H9 (cell line): Measurements from ENCODE around the gene SLC45A1. TPM values are rescaled to one million over a fixed set of nuclear protein-coding genes. Genes with fewer than 3 reads are reported as not detected.

Source experiments
- DNase-seq: peaks from one replicate; pipeline ENCODE4 v3.0.0-alpha.2; 2017
- H2AFZ ChIP-seq: one replicate; pipeline ENCODE4 v1.6.1; 2013; ENCODE audit warnings: mild to moderate bottlenecking, low read length, control low read depth, moderate library complexity
- H2AK5ac ChIP-seq: 2 replicates; pipeline ENCODE4 v1.6.1; 2013; ENCODE audit warnings: low read length, control low read depth, mixed read lengths; ENCODE audit not compliant: insufficient read length
- H2BK120ac ChIP-seq: one replicate; pipeline ENCODE4 v1.6.1; 2013; ENCODE audit warnings: low read depth, mild to moderate bottlenecking, low read length, control low read depth, inconsistent platforms; ENCODE audit not compliant: poor library complexity, severe bottlenecking
- H2BK12ac ChIP-seq: 2 replicates; pipeline ENCODE4 v1.6.1; 2013; ENCODE audit warnings: low read length, control low read depth, mixed read lengths, low read depth; ENCODE audit not compliant: insufficient read length
- H2BK15ac ChIP-seq: 2 replicates; pipeline ENCODE4 v1.6.1; 2013; ENCODE audit warnings: low read depth, low read length, control low read depth
- H2BK20ac ChIP-seq: one replicate; pipeline ENCODE4 v1.6.1; 2013; ENCODE audit warnings: low read depth, mild to moderate bottlenecking, low read length, control low read depth, inconsistent platforms; ENCODE audit not compliant: poor library complexity, severe bottlenecking
- H2BK5ac ChIP-seq: 2 replicates; pipeline ENCODE4 v1.6.1; 2013; ENCODE audit warnings: low read length, control low read depth, mixed read lengths; ENCODE audit not compliant: insufficient read length
- H3K14ac ChIP-seq: 2 replicates; pipeline ENCODE4 v1.6.1; 2013; ENCODE audit warnings: low read length, control low read depth; ENCODE audit not compliant: insufficient read depth
- H3K18ac ChIP-seq: 2 replicates; pipeline ENCODE4 v1.6.1; 2013; ENCODE audit warnings: low read depth, mild to moderate bottlenecking, mixed read lengths, low read length, control low read depth; ENCODE audit not compliant: insufficient read length
- H3K23ac ChIP-seq: 2 replicates; pipeline ENCODE4 v1.6.1; 2013; ENCODE audit warnings: low read length, control low read depth, mixed read lengths, low read depth; ENCODE audit not compliant: insufficient read length
- H3K23me2 ChIP-seq: 2 replicates; pipeline ENCODE4 v1.6.1; 2013; ENCODE audit warnings: low read depth, mild to moderate bottlenecking, mixed read lengths, low read length, control low read depth; ENCODE audit not compliant: insufficient read length, poor library complexity, severe bottlenecking
- H3K27ac ChIP-seq: 2 replicates; pipeline ENCODE4 v1.5.1; 2013; ENCODE audit warnings: low read length, control low read depth, mixed read lengths, low read depth; ENCODE audit not compliant: insufficient read length
- H3K27me3 ChIP-seq: 2 replicates; pipeline ENCODE4 v1.6.1; 2013; ENCODE audit warnings: low read length, control low read depth, inconsistent platforms; ENCODE audit not compliant: insufficient read depth
- H3K4ac ChIP-seq: 2 replicates; pipeline ENCODE4 v1.6.1; 2013; ENCODE audit warnings: low read depth, mild to moderate bottlenecking, control low read depth, inconsistent platforms, low read length, moderate library complexity
- H3K4me1 ChIP-seq: 2 replicates; pipeline ENCODE4 v1.6.1; 2013; ENCODE audit warnings: low read length, control low read depth, inconsistent platforms; ENCODE audit not compliant: insufficient read depth
- H3K4me2 ChIP-seq: 2 replicates; pipeline ENCODE4 v1.6.1; 2013; ENCODE audit warnings: low read length, control low read depth, mixed read lengths; ENCODE audit not compliant: insufficient read length, insufficient read depth
- H3K56ac ChIP-seq: 2 replicates; pipeline ENCODE4 v1.6.1; 2013; ENCODE audit warnings: low read depth, mild to moderate bottlenecking, mixed read lengths, low read length, control low read depth; ENCODE audit not compliant: insufficient read length
- H3K79me1 ChIP-seq: 2 replicates; pipeline ENCODE4 v1.6.1; 2013; ENCODE audit warnings: low read depth, mild to moderate bottlenecking, moderate library complexity, low read length, control low read depth, inconsistent platforms; ENCODE audit not compliant: insufficient read depth, poor library complexity, severe bottlenecking
- H3K79me2 ChIP-seq: 2 replicates; pipeline ENCODE4 v1.6.1; 2013; ENCODE audit warnings: low read length, control low read depth, inconsistent platforms; ENCODE audit not compliant: insufficient read depth
- H3K9ac ChIP-seq: 2 replicates; pipeline ENCODE4 v1.6.1; 2013; ENCODE audit warnings: low read length, control low read depth, mixed read lengths; ENCODE audit not compliant: insufficient read length; ENCODE audit errors: extremely low read depth
- H3K9me3 ChIP-seq: one replicate; pipeline ENCODE4 v1.6.1; 2013; ENCODE audit warnings: low read depth, low read length, inconsistent platforms; ENCODE audit not compliant: control insufficient read depth
- H3T11ph ChIP-seq: one replicate; pipeline ENCODE4 v1.6.1; 2013; ENCODE audit warnings: mild to moderate bottlenecking, low read length, control low read depth, inconsistent platforms
- H4K20me1 ChIP-seq: one replicate; pipeline ENCODE4 v1.6.1; 2013; ENCODE audit not compliant: control insufficient read depth, insufficient read length, insufficient read depth
- H4K5ac ChIP-seq: 2 replicates; pipeline ENCODE4 v1.6.1; 2013; ENCODE audit warnings: low read depth, mild to moderate bottlenecking, mixed read lengths, low read length, control low read depth; ENCODE audit not compliant: insufficient read length
- H4K8ac ChIP-seq: replicated peaks from 2 replicates; pipeline ENCODE4 v1.6.1; 2013; ENCODE audit warnings: low read length, control low read depth, mixed read lengths, low read depth; ENCODE audit not compliant: insufficient read length
- H4K91ac ChIP-seq: 2 replicates; pipeline ENCODE4 v1.6.1; 2013; ENCODE audit warnings: low read depth, mild to moderate bottlenecking, moderate library complexity, mixed read lengths, low read length, control low read depth; ENCODE audit not compliant: insufficient read length
- H3K27ac Mint-ChIP-seq, 3 experiments: 2 replicates in 2 of 3; 3 replicates in 1 of 3; pipeline ENCODE4 v1.8.0; 2020 to 2021; ENCODE audit warnings: mixed read lengths in 3 of 3, mild to moderate bottlenecking in 1 of 3, moderate library complexity in 1 of 3
- H3K27me3 Mint-ChIP-seq: 2 replicates; pipeline ENCODE4 v1.8.0; 2021; ENCODE audit warnings: low read depth, mild to moderate bottlenecking, moderate library complexity, mixed read lengths
- H3K36me3 Mint-ChIP-seq, 3 experiments: 2 replicates in 2 of 3; 3 replicates in 1 of 3; pipeline ENCODE4 v1.8.0; 2020 to 2021; ENCODE audit warnings: low read depth in 3 of 3, mixed read lengths in 3 of 3; ENCODE audit not compliant: insufficient read depth in 1 of 3
- H3K4me1 Mint-ChIP-seq, 2 experiments: 2 replicates each; pipeline ENCODE4 v1.8.0; 2020; ENCODE audit warnings: mixed read lengths in 2 of 2
- H3K4me3 Mint-ChIP-seq, 2 experiments: 2 replicates in 1 of 2; 3 replicates in 1 of 2; pipeline ENCODE4 v1.8.0; 2020 to 2021; ENCODE audit warnings: mild to moderate bottlenecking in 2 of 2, mixed read lengths in 2 of 2, moderate library complexity in 1 of 2
- H3K9me3 Mint-ChIP-seq, 2 experiments: 2 replicates in 1 of 2; 3 replicates in 1 of 2; pipeline ENCODE4 v1.8.0; 2020; ENCODE audit warnings: mild to moderate bottlenecking in 2 of 2, mixed read lengths in 2 of 2, moderate library complexity in 1 of 2
- CTCF ChIP-seq: fragments of 200-600 bp; sonication (generic); conservative IDR thresholded peaks from 3 replicates; pipeline ENCODE4 v1.8.0; 2021; ENCODE audit warnings: antibody characterized with exemption, mild to moderate bottlenecking
- WGBS: extraction: QIAGEN DNeasy Blood & Tissue Kit; methylation state at CpG from one replicate; pipeline ENCODE4 v1.1.7; 2013; ENCODE audit warnings: missing lambda C conversion rate, low lambda C conversion rate, mixed read lengths; ENCODE audit not compliant: insufficient read length; ENCODE audit errors: extremely low coverage; 5-methylcytosine and 5-hydroxymethylcytosine counted together
- total RNA-seq: library from RNA; stranded (reverse); gene quantifications from 2 replicates; pipeline ENCODE4 v1.2.1, GENCODE V29; 2021

The SLC45A1 gene
- total RNA-seq, 1 experiment from 2014 or later = 0.63 TPM

- Histone ChIP-seq H2BK20ac (no peak overlapping the region), H3K9ac (no peak overlapping the region), H3K27ac (no peak overlapping the region), H2BK120ac (no peak overlapping the region), H2BK12ac (no peak overlapping the region), H3K23me2 (peaks cover 7% of the 10 kb centered on the region), H3K4ac (no peak overlapping the region), H3K79me1 (no peaks in the 10 kb centered on the region), H2BK5ac (no peak overlapping the region), H3K9me3 (no peaks in the 10 kb centered on the region), H2BK15ac (no peak overlapping the region), H3K56ac (no peak overlapping the region), H2AFZ (no peak overlapping the region), H3K23ac (no peak overlapping the region), H3T11ph (no peak overlapping the region), H2AK5ac (no peak overlapping the region), H3K27me3 (no peaks in the 10 kb centered on the region), H3K4me1 (peaks cover 4% of the 10 kb centered on the region; the same call in 1 of the 2 replicates), H4K8ac (no peak overlapping the region), H3K79me2 (no peaks in the 10 kb centered on the region), H3K14ac (no peak overlapping the region), H3K4me2 (no peak overlapping the region), H3K18ac (no peak overlapping the region), H4K5ac (no peak overlapping the region), H4K20me1 (no peaks in the 10 kb centered on the region), H4K91ac (no peak overlapping the region)
- Mint-ChIP-seq H3K4me1 (peaks cover 22 to 30% of the 10 kb centered on the region in 2 experiments), H3K36me3 (peaks cover 2 to 8% (median 5%) of the 10 kb centered on the region in 3 experiments; a peak in 4 of 7 replicates), H3K27me3 (peaks cover 27% of the 10 kb centered on the region), H3K4me3 (no peak overlapping the region), H3K27ac (no peak overlapping the region), H3K9me3 (peaks cover 0 to 7% of the 10 kb centered on the region in 2 experiments; a peak in 3 of 5 replicates)
- no peak for TF ChIP-seq CTCF
- DNase-seq = no peak
- WGBS = no CpG with 5 or more reads among the region's 6 CpGs
Measured at GRCh38 chr1:8313231-8313630, 4.7 kb upstream of the SLC45A1 start.
